CD4-positive, alpha-beta T cell (primary cell): ENCODE measurements around the gene CD8A. TPM values are rescaled to one million over a fixed set of nuclear protein-coding genes. Genes with fewer than 3 reads are reported as not detected.

Experiments used
- ATAC-seq: fragments of 200-7000 bp; cut with Tn5 transposase; one replicate; pipeline ENCODE4 v1.10.0; 2022; ENCODE audit warnings: mild to moderate bottlenecking; ENCODE audit not compliant: poor library complexity
- CTCF ChIA-PET: fragments of 350-600 bp; sonication (Branson Sonifier 250); formaldehyde crosslinking; loops from one replicate; lab custom pipeline; 2021; ENCODE audit warnings: antibody characterized with exemption, inconsistent platforms; lab: Charles Lee
- POLR2A ChIA-PET: fragments of 350-600 bp; sonication (Branson Sonifier 250); formaldehyde crosslinking; loops from one replicate; lab custom pipeline; 2021; ENCODE audit warnings: antibody characterized with exemption, inconsistent platforms; lab: Charles Lee
- DNase-seq, 14 experiments: peaks; one replicate each; pipeline ENCODE4 v3.0.0-alpha.2; 2013 to 2020; ENCODE audit warnings: mixed read lengths in 2 of 14
- H3K27ac ChIP-seq, 2 donors: one replicate each; pipeline versions ENCODE4 v1.5.1 to v1.7.0; 2013; ENCODE audit warnings: low read length in 2 of 2, low read depth in 1 of 2, mild to moderate bottlenecking in 1 of 2
- H3K27me3 ChIP-seq, 2 experiments: 1 replicate in 1 of 2; 2 replicates in 1 of 2; pipeline versions ENCODE4 v1.6.1 to v1.7.0; 2013; ENCODE audit warnings: low read length in 2 of 2, control low read depth in 1 of 2, mild to moderate bottlenecking in 1 of 2, moderate library complexity in 1 of 2; ENCODE audit not compliant: insufficient read depth in 2 of 2, control insufficient read depth in 1 of 2
- H3K36me3 ChIP-seq: one replicate; pipeline ENCODE4 v1.6.1; 2013; ENCODE audit warnings: low read length, control low read depth; ENCODE audit not compliant: insufficient read depth
- H3K4me1 ChIP-seq: one replicate; pipeline ENCODE4 v1.6.1; 2013; ENCODE audit warnings: low read length, control low read depth; ENCODE audit not compliant: insufficient read depth
- H3K4me3 ChIP-seq: one replicate; pipeline ENCODE4 v1.5.1; 2013; ENCODE audit warnings: mild to moderate bottlenecking, low read length, moderate library complexity
- H3K9me3 ChIP-seq, 2 experiments: 1 replicate in 1 of 2; 2 replicates in 1 of 2; pipeline versions ENCODE4 v1.6.1 to v1.7.0; 2013; ENCODE audit warnings: low read length in 2 of 2, mild to moderate bottlenecking in 2 of 2, control low read depth in 1 of 2, moderate library complexity in 1 of 2; ENCODE audit not compliant: control insufficient read depth in 1 of 2, insufficient read depth in 1 of 2
- H3K27ac Mint-ChIP-seq: one replicate; pipeline ENCODE4 v1.8.0; 2020; ENCODE audit warnings: mixed read lengths
- H3K27me3 Mint-ChIP-seq: one replicate; pipeline ENCODE4 v1.8.0; 2021; ENCODE audit warnings: mixed read lengths
- H3K36me3 Mint-ChIP-seq: one replicate; pipeline ENCODE4 v1.8.0; 2021; ENCODE audit warnings: low read depth, mixed read lengths
- H3K4me1 Mint-ChIP-seq: one replicate; pipeline ENCODE4 v1.8.0; 2021; ENCODE audit warnings: low read depth, mixed read lengths
- H3K4me3 Mint-ChIP-seq: one replicate; pipeline ENCODE4 v1.8.0; 2020; ENCODE audit warnings: mild to moderate bottlenecking, mixed read lengths
- H3K9me3 Mint-ChIP-seq: one replicate; pipeline ENCODE4 v1.8.0; 2020; ENCODE audit warnings: mixed read lengths
- intact Hi-C, 2 experiments: fragments of 100-400 bp; cut with DNase I in 1 of 2; cut with micrococcal nuclease in 1 of 2; formaldehyde crosslinking; loops; one replicate each; pipeline versions ENCODE4 v1.15.1 to v1.9.0; 2023 to 2025; cut with DNase I, micrococcal nuclease
- total RNA-seq, 174 experiments: library from RNA in 2 of 174; stranded (reverse) in 2 of 174; gene quantifications; one replicate each; pipeline ENCODE4 v1.2.3 and lab custom pipeline; 2021 to 2026
- TF ChIP-seq, protein P1 (sequence below): fragments of 200-600 bp; IDR thresholded peaks from one replicate; pipeline ENCODE4 v1.8.0; 2022; ENCODE audit warnings: antibody characterized with exemption, mild to moderate bottlenecking

The CD8A gene
- total RNA-seq, 2 experiments from 2014 or later, result 1.3 to 2.1 TPM

DNA sequence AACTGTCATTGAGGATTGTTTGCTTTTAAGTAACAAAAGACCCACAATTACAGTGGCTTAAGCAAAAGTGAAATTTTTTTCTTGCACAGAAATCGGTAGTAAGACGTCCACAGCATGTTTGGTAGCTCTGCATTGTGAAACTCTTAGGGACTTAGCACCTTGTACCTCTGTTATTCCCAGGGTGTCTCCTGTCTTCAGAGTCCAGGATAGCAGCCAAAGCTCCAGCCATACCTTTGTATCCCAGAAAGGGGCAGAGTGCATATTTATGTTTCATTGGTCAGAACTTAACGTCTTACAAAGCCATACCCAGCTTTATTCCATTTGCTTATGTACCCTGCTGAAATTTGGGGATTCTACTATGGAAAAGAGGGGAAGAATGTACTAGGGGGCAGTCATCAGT, 37.8 kb downstream of the CD8A start:
- Histone ChIP-seq H3K9me3 (no peaks in the 10 kb centered on the region), H3K4me3 (no peak overlapping the region), H3K36me3 (peaks cover 65% of the 10 kb centered on the region), H3K4me1 (no peaks in the 10 kb centered on the region), H3K27ac (no peak overlapping the region), H3K27me3 (no peaks in the 10 kb centered on the region)
- no peak overlapping the region for H3K27ac Mint-ChIP-seq
- no peaks in the 10 kb centered on the region for H3K27me3 Mint-ChIP-seq
- no peak for DNase-seq
- no peak overlapping the region for H3K4me3 Mint-ChIP-seq
- TF ChIP-seq, protein P1, sequence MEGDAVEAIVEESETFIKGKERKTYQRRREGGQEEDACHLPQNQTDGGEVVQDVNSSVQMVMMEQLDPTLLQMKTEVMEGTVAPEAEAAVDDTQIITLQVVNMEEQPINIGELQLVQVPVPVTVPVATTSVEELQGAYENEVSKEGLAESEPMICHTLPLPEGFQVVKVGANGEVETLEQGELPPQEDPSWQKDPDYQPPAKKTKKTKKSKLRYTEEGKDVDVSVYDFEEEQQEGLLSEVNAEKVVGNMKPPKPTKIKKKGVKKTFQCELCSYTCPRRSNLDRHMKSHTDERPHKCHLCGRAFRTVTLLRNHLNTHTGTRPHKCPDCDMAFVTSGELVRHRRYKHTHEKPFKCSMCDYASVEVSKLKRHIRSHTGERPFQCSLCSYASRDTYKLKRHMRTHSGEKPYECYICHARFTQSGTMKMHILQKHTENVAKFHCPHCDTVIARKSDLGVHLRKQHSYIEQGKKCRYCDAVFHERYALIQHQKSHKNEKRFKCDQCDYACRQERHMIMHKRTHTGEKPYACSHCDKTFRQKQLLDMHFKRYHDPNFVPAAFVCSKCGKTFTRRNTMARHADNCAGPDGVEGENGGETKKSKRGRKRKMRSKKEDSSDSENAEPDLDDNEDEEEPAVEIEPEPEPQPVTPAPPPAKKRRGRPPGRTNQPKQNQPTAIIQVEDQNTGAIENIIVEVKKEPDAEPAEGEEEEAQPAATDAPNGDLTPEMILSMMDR, result no peak
- peaks cover 95% of the 10 kb centered on the region for H3K36me3 Mint-ChIP-seq
- ChIA-PET CTCF (no interaction called here), POLR2A (no interaction called here)
- no peaks in the 10 kb centered on the region for H3K9me3 Mint-ChIP-seq
- intact Hi-C loops, result no loop called here
- H3K4me1 Mint-ChIP-seq, result peaks cover 18% of the 10 kb centered on the region
- no peak for ATAC-seq

DNA sequence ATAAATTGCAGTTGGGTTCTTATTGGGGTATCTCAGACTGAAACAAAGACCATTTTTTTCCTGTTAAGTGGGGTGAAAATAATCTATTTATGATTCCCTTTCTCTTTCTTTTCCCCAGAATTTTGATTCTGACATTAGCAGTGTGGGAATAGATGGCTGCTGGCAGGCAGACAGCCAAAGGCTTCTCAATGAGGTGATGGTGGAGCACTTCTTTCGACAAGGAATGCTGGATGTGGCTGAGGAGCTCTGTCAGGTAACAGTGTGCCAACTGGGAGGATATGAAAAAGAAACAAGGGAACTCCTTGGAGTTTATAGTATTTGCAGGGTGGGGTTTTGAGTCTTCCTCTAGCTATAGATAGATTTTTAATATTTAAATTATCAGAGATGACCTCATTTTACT, 38.9 kb downstream of the CD8A start:
- no peak overlapping the region for H3K4me3 ChIP-seq
- Mint-ChIP-seq H3K9me3 (no peaks in the 10 kb centered on the region), H3K4me1 (peaks cover 17% of the 10 kb centered on the region), H3K36me3 (peaks cover 97% of the 10 kb centered on the region), H3K27me3 (no peaks in the 10 kb centered on the region), H3K4me3 (no peak overlapping the region), H3K27ac (no peak overlapping the region)
- no peak for ATAC-seq
- H3K27me3 ChIP-seq, result no peaks in the 10 kb centered on the region
- ChIA-PET CTCF (no interaction called here), POLR2A (no interaction called here)
- peaks cover 59% of the 10 kb centered on the region for H3K36me3 ChIP-seq
- no peaks in the 10 kb centered on the region for H3K9me3 ChIP-seq
- no peak overlapping the region for H3K27ac ChIP-seq
- DNase-seq, result no peak
- intact Hi-C loops, result no loop called here
- H3K4me1 ChIP-seq, result no peaks in the 10 kb centered on the region
- TF ChIP-seq, protein P1, result no peak

DNA sequence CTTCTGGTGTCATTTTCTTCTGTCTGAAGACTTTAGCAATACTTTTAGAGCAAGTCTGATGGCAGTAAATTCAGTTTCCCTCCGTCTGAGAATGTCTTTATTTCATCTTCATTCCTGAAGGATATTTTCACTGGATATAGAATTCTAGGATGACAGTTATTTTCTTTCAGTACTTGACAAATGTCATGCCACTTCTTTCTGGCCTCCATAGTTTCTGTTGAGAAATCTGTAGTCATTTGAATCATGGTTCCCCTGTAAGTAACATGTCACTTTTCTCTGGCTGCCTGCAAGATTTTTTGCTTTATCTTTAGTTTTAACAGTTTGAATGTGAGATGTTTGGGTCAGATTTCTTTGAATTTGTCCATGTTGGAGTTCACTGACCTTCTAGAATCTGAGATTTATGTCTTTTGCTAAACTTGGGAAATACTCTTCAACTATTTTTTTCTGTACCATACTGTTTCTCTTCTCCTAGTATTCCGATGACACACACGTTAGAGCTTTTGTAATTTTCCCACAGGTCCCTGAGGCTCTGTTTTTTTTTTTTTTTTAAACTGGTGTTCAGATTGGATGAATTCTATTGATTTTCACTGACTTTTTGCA, 40.4 kb downstream of the CD8A start:
- no peaks in the 10 kb centered on the region for H3K4me1 ChIP-seq
- no peak overlapping the region for H3K4me3 Mint-ChIP-seq
- peaks cover 32% of the 10 kb centered on the region for H3K4me1 Mint-ChIP-seq
- H3K36me3 ChIP-seq, result peaks cover 51% of the 10 kb centered on the region
- no peak overlapping the region for H3K4me3 ChIP-seq
- DNase-seq (no peak), ATAC-seq (no peak)
- intact Hi-C loops, result no loop called here
- peaks cover 97% of the 10 kb centered on the region for H3K36me3 Mint-ChIP-seq
- no peak overlapping the region for H3K27ac ChIP-seq
- H3K27me3 ChIP-seq, result no peaks in the 10 kb centered on the region
- no peaks in the 10 kb centered on the region for H3K9me3 Mint-ChIP-seq
- TF ChIP-seq, protein P1, result no peak
- no peak overlapping the region for H3K27ac Mint-ChIP-seq
- no peaks in the 10 kb centered on the region for H3K27me3 Mint-ChIP-seq
- ChIA-PET CTCF (interaction anchor here (0.6 kb wide), 1 partner anchor 12 kb away, joined by 3 read pairs; no protein-coding TSS in a partner anchor), POLR2A (no interaction called here)
- H3K9me3 ChIP-seq, result no peaks in the 10 kb centered on the region
